ENCODE measurements around the gene ITGAD.

The ITGAD gene

DNA sequence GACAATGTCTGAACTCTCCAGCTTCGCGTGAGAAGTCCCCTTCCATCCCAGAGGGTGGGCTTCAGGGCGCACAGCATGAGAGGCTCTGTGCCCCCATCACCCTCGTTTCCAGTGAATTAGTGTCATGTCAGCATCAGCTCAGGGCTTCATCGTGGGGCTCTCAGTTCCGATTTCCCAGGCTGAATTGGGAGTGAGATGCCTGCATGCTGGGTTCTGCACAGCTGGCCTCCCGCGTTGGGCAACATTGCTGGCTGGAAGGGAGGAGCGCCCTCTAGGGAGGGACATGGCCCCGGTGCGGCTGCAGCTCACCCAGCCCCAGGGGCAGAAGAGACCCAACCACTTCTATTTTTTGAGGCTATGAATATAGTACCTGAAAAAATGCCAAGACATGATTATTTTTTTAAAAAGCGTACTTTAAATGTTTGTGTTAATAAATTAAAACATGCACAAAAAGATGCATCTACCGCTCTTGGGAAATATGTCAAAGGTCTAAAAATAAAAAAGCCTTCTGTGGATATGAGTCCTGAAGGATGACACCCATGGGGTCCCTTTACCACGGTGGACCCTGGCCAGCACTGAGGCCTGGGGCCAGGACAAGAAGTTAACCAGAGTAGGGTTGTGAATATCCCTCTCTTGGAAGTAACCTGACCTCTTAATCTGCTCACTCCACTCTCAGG, 10.5 kb upstream of the ITGAD start:
- H3K4me3 ChIP-seq (ENCODE audit: low read depth, low read length), result no peak overlapping the region
- TF ChIP-seq, protein P1, sequence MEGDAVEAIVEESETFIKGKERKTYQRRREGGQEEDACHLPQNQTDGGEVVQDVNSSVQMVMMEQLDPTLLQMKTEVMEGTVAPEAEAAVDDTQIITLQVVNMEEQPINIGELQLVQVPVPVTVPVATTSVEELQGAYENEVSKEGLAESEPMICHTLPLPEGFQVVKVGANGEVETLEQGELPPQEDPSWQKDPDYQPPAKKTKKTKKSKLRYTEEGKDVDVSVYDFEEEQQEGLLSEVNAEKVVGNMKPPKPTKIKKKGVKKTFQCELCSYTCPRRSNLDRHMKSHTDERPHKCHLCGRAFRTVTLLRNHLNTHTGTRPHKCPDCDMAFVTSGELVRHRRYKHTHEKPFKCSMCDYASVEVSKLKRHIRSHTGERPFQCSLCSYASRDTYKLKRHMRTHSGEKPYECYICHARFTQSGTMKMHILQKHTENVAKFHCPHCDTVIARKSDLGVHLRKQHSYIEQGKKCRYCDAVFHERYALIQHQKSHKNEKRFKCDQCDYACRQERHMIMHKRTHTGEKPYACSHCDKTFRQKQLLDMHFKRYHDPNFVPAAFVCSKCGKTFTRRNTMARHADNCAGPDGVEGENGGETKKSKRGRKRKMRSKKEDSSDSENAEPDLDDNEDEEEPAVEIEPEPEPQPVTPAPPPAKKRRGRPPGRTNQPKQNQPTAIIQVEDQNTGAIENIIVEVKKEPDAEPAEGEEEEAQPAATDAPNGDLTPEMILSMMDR (tag by site-specific recombination; IDR thresholded peaks at IDR 0.05), result peak; percentile 66; the same call in 1 of the 2 replicates
- TF ChIP-seq GLIS1 (tag by site-specific recombination; IDR thresholded peaks at IDR 0.05) (peak; percentile 79), ZNF391 (tag by site-specific recombination; IDR thresholded peaks at IDR 0.05; ENCODE audit: borderline replicate concordance, low read depth) (no peak), ZBTB20 (tag by site-specific recombination; IDR thresholded peaks at IDR 0.05) (peak; percentile 18; the same call in 1 of the 2 replicates), ZBTB8A (tag by site-specific recombination; IDR thresholded peaks at IDR 0.05) (peak; percentile 62), ZBTB7A (tag by site-specific recombination; IDR thresholded peaks at IDR 0.05; ENCODE audit: low read depth) (0 out of 2 replicates have a peak, but pooled peaks have one; percentile 26), ZNF664 (tag by site-specific recombination; IDR thresholded peaks at IDR 0.05) (no peak), RBAK (tag by site-specific recombination; IDR thresholded peaks at IDR 0.05) (no peak), ZBTB17 (tag by site-specific recombination; IDR thresholded peaks at IDR 0.05) (peak; percentile 82), ZNF19 (tag by site-specific recombination; IDR thresholded peaks at IDR 0.05; ENCODE audit: low read depth) (no peak), ZNF660 (tag by site-specific recombination; IDR thresholded peaks at IDR 0.05) (peak; percentile 65), ZNF654 (tag by site-specific recombination; IDR thresholded peaks at IDR 0.05; ENCODE audit: low read depth) (peak; percentile 56), ZIC2 (tag by site-specific recombination; IDR thresholded peaks at IDR 0.05) (peak; percentile 94), ZNF514 (tag by site-specific recombination; IDR thresholded peaks at IDR 0.05) (no peak)
- no peak overlapping the region for H3K27ac ChIP-seq (ENCODE audit: extremely low read depth, low read depth, low read length)
- peaks cover 7% of the 10 kb centered on the region for H3K4me1 ChIP-seq (ENCODE audit: control insufficient read depth, insufficient read depth, low read length)
- H3K9me3 ChIP-seq (ENCODE audit: control insufficient read depth, insufficient read depth, low read depth, low read length), result no peaks in the 10 kb centered on the region
- ChIA-PET POLR2A (interaction anchor here (0.6 to 0.9 kb wide), 3 partner anchors 22 to 179 kb away, joined by 3 read pairs; partner anchors contain the start of gene ZNF843), CTCF (interaction anchor here (0.6 to 1.7 kb wide), 21 partner anchors 9 to 472 kb away, joined by 3 to 10 read pairs (median 3); partner anchors contain the start of genes HSD3B7 and ITGAX)
- no peaks in the 10 kb centered on the region for H3K36me3 ChIP-seq (ENCODE audit: control insufficient read depth in 2 of 2, insufficient read depth in 1 of 2, low read length in 2 of 2)

DNA sequence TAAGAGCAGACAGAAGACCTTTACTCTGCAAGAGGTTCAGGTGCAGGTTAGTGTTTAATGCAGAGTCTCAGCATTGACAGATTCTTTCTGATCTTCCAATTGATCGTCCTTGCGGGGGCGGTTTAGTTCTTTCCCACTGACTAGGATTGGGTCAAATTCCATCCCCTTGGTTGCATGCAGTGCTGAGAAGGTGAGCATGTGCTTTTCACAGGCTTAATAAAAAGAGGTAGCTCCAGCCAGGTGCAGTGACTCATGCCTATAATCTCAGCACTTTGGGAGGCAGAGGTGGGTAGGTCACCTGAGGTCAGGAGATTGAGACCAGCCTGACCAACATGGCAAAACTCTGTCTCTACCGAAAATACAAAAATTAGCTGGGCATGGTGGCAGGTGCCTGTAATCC, 7.5 kb upstream of the ITGAD start:
- H3K4me1 ChIP-seq (ENCODE audit: control insufficient read depth, insufficient read depth, low read length), result peaks cover 7% of the 10 kb centered on the region
- H3K4me3 ChIP-seq (ENCODE audit: low read depth, low read length), result no peak overlapping the region
- H3K9me3 ChIP-seq (ENCODE audit: control insufficient read depth, insufficient read depth, low read depth, low read length), result no peaks in the 10 kb centered on the region
- ChIA-PET POLR2A (interaction anchor here (2.0 kb wide), 1 partner anchor 43 kb away, joined by 4 read pairs; the partner anchor contains the start of gene COX6A2), CTCF (interaction anchor here (0.6 to 1.6 kb wide), 5 partner anchors 9 to 400 kb away, joined by 3 to 6 read pairs (median 4); partner anchors contain the start of genes HSD3B7 and ZNF843)
- no peak for TF ChIP-seq ZNF23 (tag by site-specific recombination; IDR thresholded peaks at IDR 0.05; ENCODE audit: borderline replicate concordance)
- no peak for TF ChIP-seq ZNF211 (tag by site-specific recombination; IDR thresholded peaks at IDR 0.05; ENCODE audit: low read depth)
- TF ChIP-seq, protein P2, sequence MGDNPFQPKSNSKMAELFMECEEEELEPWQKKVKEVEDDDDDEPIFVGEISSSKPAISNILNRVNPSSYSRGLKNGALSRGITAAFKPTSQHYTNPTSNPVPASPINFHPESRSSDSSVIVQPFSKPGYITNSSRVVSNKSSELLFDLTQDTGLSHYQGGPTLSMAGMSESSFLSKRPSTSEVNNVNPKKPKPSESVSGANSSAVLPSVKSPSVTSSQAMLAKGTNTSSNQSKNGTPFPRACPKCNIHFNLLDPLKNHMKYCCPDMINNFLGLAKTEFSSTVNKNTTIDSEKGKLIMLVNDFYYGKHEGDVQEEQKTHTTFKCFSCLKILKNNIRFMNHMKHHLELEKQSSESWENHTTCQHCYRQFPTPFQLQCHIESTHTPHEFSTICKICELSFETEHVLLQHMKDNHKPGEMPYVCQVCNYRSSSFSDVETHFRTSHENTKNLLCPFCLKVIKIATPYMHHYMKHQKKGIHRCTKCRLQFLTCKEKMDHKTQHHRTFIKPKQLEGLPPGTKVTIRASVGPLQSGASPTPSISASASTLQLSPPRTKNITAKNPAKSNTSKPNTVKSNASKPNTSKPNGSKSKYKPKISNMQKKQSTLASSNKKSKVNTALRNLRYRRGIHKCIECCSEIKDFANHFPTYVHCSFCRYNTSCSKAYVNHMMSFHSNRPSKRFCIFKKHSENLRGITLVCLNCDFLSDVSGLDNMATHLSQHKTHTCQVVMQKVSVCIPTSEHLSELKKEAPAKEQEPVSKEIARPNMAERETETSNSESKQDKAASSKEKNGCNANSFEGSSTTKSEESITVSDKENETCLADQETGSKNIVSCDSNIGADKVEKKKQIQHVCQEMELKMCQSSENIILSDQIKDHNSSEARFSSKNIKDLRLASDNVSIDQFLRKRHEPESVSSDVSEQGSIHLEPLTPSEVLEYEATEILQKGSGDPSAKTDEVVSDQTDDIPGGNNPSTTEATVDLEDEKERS (tag by site-specific recombination; IDR thresholded peaks at IDR 0.05), result no peak
- no peak for TF ChIP-seq ZNF366 (tag by site-specific recombination; conservative IDR thresholded peaks at IDR 0.05)
- no peak for TF ChIP-seq ZNF501 (tag by site-specific recombination; IDR thresholded peaks at IDR 0.05)
- no peak overlapping the region for H3K27ac ChIP-seq (ENCODE audit: extremely low read depth, low read depth, low read length)
- no peaks in the 10 kb centered on the region for H3K36me3 ChIP-seq (ENCODE audit: control insufficient read depth in 2 of 2, insufficient read depth in 1 of 2, low read length in 2 of 2)
